NCI-H345 (cell line): ENCODE measurements around the gene DERL3.
A peak's percentile ranks its signal among the peaks of the same experiment; 100 is the strongest.

Source experiments
- DNase-seq: peaks from one replicate; lab custom pipeline; 2025; lab: John Stamatoyannopoulos, UW

Gene DERL3

DNA sequence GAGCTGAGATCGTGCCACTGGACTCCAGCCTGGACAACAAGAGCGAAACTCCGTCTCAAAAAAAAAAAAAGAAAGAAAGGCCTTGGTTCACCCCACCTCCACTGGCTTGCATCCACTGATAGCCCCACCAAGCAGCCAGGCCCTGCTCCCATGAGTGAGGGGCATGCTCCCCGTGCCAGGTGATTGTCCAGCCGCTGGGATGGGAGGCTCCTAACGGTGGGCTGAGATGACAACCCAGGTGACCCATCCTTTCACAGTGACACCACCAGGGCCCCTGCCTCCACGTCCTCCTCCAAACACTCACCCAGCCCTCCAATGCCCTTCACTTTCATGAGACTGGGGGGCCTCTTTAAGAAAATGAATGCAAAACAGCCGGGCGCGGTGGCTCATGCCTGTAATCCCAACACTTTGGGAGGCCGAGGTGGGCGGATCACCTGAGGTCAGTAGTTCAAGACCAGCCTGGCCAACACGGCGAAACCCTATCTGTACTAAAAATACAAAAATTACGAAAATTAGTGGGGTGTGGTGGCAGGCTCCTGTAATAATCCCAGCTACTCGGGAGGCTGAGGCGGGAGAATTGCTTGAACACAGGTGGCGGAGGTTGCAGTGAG is 8.6 kb upstream of the DERL3 start:
- no peak for DNase-seq

DNA sequence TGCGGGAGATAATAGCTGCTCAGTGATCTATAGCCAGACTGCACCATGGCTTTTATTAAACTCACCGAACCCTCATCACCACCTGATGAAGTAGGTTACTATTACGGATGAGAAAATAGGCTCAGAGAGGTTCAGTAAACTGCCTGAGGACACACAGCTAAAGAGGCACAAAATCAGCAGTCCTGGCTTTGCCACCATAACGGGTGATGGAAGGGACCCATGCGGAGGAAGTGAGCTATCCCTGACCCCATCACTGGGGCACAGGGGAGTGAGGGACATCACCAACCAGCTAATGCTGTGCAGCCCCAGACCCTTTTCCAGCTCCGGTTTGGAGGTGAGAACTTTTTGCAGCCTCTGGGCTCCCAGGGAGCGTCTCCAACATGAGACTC is 7.3 kb upstream of the DERL3 start:
- no peak for DNase-seq

DNA sequence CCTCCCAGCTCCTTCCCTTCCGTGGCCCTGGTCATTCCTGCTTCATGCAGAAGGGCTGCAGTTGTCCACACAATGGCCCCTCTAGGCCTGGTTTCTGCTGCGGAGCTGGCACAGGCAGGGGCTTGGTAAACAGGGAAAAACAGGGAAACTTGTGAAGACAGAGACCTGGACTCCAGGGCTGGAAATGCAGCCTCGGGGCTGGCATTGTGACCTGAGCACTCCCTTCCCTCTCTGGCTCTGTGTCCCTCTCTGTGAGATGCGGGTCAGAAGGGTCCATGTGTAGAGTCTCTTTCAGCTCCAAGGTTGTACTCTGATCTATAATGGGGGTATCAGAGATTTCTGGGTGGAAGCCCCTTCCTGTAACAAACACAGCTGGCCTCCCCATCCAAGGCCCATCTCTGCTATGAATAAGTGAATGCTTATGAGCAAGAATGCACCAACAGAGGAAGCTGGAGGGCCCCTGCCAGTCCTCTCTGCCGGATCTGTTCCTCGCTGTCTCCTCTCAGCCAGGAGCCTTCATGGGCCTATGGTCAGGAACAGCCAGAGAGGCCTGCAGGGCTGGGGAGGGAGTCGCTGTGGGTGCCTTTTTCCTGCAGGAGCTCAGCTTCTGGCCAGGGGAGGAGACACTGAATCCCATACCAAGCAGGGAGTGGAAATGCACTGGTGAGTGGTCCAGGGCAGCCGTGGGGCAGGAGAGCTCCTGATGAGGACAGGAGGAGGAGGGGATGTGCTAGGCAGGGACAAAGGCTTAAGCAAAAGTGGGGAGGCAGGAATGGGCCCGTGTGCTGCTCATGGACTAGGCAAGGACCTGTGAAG is 6.7 kb upstream of the DERL3 start:
- DNase-seq: no peak

DNA sequence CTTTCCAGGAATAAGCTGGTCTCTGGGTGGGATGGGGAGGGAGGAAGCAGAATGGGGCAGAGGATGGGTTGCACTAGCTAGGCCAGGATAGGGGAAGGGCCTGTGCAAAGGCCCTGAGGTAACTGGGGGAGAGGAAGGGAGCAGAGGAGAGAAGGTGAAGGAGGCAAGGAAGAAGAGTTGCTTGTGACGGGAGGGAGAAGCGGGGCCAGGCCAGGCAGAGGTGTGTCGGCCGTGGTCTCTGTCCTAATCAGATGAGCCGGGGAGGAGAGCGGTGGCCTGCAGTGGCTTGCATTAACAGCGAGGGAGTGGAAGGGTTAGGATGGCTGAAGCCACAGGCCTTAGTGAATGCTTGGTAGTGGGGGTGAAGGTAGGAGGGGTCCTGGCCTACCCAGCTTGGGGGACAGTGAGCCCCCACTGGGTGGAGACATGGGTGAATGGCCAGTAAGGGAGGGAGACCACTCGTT is 6.0 kb upstream of the DERL3 start:
- no peak for DNase-seq

DNA sequence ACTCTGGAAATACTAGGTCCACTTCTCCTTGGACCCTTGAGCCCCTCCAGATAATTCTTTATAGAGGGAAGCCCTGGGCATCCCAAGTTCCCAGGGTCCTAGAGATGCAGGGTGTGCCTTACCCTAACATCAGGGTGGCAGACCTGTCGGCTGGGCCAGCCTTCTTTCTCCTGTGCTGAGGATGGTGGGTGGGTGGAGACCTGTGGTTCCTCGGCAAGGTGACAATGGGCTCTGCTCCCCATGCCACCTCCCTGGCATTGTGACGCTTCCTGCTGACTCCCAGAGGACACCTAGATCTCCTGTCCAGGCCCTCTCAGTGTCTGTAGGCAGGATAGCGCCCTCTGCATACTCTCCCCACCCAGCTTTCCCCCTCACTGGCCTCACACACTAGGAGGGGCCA is 3.8 kb upstream of the DERL3 start:
- no peak for DNase-seq

DNA sequence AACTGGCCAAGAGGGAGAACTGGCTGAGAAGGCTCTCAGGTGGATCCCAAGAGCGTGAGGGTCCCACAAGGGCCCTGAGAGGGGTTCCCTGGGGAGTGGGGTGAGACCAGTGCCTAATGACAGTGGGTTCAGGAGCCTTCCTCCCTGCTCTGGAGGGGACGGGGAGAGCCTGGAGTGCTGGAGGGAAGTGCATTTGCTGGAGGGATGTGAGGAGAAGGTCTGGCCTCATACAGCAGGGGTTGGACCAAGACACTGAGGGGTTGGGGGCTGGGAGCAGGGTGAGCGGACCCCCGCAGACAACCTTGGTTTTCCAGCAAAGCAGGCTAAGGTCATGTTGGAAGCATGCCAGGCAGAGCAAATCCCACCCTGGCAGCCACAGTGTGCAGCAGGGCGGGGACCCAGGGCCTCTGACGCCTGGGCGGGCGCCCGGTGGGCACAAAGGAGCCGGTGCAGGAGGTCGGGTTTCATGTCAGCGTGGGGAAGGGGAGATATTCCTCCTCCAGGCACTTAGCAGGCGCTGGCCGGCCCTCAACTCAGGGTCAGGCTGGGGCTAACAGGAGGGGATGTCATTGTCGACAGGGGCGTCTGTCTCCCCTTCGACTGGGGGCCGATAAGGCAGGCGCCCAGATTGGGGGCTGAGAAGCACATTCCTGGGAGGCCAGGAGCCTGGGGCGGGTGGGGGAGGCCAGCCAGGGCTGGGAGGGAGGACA is 3.1 kb upstream of the DERL3 start:
- DNase-seq: no peak

DNA sequence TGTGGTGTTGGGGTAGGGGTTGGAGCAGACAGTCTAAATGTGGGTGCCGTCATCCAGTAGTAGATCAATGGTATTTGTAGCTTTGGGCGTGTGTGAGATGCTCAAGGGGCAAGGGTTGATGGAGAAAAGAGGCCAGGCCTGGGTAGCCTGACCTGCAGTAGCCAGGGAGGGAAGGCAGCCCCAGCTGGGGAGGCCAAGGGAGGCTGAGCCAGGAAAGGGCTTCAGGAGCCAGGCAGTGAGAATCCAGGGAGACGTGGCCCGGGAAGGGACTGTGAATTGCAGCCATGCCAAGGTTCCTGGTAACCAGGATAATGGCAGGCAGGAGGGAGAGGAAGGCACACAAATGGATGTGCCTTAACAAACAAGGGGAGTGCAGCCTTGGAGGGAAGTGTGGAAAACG is 2.5 kb upstream of the DERL3 start:
- DNase-seq: no peak

DNA sequence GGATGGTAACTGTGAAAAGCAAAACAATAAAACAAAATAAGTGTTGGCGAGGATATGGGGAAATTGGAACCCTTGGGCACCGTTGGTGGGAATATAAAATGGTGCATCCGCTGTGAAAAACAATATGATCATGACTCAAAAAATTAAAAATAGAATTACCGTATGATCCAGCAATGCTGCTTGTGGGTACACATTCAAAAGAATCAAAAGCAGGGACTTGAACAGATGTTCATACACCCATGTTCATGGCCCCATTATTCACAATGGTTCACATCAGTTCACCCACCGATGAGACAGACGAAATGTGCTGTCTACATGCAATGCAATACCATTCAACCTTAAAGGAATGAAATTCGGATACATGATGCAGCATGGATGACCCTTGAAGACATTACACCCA is 1.2 kb upstream of the DERL3 start:
- DNase-seq: no peak

DNA sequence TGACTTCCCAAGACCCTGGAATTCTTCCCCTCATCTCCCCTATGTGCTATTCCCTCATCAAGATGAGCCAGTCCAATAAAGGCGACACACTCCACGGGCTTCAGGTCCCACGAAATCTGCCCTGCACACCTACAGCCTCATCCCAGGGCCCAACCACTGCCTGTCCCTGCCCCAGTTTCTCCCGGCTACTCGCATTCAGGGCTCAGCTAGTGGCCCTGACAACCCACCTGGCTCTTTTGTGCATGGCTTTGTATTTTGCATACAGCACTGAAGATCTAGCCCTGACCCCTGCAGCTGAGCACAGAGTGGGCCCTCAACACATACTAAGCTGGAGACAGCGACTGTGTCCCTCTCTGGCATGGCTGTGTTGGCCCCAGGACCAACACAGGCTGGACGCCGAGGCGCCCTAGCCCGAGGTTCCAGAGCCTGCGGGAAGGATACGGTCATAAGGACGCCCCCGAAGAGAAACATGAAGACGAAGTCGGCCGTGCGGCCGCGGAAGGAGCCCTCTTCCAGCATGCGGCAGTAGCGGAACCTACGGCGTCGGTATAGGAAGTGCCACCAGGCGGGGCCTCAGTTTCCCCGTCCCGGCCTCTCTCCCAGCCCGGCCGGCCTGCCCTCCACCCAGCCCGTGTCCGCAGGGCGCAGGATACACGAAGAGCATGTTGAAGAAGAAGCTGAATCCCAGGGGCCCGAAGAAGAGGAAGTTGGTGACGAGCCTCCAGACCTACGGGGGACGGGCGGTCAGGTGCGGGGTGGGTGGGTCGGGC is 710 bp downstream of the DERL3 start:
- DNase-seq: peak; percentile 37

DNA sequence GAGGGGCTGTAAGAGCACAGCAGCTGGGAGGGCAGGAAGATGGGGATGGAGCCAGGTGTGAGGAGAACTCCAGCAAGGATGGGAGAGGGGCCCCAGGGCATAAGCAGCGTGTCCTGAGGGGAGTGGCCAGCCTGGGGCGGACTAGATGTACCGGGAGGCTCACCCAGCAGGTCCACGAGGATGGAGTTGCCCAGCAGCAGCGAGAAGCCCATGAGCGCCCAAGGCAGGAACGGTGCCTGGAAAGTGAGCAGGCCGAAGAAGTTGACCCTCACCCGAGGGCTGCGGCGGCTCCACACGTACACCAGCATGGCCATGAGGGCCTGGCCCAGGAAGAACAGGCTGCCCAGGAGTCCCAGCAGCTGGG is 1.3 kb downstream of the DERL3 start:
- DNase-seq: no peak

DNA sequence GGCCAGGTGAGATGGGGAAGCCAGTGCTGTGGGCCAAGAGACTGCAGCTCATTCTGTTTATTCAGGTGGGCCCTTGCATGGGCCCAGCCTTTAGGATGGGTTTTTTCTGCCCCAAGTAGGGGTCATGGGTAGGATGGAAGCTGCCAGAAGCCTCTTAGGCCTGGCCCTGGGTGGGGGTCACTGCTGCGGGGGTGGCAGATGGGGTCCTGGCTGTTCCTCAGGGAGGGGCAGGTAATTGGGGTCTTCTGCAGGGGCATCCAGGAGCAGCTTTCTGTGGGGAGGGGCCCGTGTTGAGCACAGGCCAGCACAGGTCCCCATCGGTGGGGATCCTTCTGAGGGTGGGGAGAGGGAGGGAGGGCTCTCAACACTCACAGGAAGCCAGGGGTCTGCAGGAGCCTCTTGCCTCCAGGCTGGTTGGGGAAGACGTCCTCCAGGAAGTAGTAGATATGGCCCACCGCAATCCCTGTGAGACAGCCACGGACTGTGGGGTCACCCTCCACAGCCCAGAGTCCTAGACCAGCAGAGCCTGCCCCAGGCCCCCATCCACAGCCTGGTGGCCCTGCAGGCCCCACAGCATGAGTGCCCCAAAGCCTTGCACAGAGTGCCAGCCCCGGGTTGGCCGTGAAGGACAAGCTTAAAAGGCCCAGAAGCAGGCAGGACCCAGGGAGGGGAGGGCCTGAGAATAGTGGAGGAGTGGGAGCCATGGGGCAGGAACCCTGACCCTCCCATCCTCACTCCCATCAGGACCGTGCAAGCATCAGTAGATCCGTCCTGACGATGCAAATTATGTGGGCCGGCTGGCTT is 1.9 kb downstream of the DERL3 start:
- no peak for DNase-seq

DNA sequence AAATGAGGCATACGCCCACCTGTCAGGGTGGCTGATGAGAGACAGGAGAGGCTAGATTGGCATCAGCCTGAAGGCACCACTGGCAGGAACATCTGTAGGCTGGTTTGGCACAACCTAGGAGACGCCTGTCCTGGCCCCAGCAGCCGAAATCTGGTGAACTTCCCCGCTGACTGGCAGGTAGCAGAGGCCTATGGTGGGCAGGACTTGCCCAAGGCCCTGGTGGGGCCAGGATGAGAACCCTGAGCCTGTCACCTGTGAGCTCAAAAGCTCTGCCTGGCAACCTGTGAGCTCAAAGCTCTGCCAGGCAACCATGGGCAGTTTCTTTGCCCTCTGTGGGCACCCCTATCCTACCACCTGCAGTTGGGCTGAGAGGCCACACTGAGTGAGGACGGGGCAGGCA is 2.5 kb downstream of the DERL3 start:
- no peak for DNase-seq

DNA sequence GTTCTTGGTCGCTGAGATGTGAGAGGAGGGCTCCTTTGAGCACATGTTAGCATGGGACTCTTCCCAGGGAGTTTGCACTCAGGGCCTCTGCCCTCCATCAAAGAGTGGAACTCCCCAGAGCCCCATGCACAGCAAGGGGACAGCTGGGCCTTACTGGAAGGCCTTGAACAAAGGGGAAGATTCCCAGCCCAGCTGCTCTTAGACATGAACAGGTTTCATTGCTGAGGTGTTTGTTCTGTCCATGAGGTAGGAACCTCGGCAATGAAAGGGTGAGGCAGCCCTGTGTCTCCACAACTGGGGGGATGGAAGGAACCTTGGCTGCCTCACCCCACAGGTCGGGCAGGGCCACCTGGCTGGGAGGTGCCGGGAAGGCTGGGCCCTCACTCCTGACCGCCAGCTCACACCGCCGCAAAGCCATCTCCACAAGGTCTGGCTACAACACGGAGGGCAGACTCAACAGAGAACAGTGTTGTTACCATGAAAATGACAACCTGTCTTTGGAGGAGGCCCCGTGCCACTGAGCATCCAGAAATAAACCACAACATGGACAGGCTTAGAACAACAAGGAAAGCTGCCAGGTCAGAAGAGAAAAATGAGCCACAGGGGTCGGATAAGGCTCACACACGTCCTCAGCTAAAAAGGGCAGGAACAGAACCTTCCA is 3.2 kb downstream of the DERL3 start:
- DNase-seq: no peak

DNA sequence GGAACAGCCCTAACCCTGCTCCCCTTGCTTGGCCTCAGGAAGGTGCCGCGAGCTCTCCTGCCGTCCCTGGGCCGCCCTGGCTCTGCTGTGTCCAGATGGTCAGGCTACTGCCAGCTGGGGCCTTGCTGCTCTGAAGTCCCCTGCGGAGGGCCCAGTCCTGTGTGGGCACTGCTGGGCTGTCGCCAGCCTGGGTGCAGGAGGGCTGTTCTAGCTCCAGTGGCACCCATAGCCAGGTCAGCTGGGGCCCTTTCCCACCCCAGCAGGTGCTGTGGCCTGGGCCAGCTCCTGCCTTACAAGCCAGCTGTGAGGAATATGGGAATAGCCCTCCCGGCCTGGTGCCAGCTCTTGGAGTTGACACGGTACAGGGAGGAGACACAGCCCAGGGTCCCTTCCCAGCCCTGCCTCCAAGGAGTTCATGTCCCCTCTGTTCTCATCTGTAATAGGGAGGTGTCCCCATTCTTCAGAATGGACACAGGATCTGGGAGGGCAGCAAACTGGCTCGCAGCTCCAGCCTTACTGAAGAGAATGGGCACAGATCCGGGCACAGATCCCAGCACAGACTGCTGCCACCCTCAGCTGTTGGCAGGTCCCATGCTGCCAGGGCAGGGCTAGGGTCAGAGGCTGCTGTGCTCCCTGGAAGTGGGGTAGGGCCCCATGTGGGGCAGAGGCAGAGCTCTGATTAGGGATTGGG is 3.9 kb downstream of the DERL3 start:
- no peak for DNase-seq

DNA sequence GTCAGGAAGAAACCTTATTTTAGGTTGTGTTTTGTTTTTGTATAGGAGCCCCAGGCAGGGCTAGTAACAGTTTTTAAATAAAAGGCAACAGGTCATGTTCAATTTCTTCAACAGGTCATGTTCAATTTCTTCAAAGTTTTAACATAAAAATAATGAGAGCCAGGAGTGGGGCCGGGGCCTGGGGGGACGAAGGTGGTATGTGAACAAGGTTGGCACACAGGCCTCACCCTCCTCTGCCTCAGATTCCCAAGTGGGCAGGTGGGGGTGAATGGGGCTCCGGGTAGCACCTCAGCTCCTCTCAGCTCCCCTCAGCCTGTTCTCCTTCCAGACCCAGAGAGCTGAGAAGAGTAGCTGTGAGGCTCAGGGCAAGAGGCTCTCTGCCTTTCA is 4.4 kb downstream of the DERL3 start:
- no peak for DNase-seq

DNA sequence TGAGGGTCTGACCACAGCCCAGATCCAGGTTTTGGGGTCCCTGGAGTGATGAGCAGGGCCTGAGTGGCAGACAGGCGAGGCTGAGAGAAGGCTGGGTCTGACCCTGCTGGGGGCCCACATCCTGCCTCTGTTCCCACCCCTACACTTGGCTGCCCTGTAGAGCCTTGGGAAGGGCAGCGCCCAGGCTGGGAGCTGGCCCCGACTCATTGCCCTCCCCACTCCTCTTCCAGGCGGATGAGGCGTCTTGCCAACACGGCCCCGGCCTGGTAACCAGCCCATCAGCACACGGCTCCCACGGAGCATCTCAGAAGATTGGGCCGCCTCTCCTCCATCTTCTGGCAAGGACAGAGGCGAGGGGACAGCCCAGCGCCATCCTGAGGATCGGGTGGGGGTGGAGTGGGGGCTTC is 4.9 kb downstream of the DERL3 start:
- no peak for DNase-seq

DNA sequence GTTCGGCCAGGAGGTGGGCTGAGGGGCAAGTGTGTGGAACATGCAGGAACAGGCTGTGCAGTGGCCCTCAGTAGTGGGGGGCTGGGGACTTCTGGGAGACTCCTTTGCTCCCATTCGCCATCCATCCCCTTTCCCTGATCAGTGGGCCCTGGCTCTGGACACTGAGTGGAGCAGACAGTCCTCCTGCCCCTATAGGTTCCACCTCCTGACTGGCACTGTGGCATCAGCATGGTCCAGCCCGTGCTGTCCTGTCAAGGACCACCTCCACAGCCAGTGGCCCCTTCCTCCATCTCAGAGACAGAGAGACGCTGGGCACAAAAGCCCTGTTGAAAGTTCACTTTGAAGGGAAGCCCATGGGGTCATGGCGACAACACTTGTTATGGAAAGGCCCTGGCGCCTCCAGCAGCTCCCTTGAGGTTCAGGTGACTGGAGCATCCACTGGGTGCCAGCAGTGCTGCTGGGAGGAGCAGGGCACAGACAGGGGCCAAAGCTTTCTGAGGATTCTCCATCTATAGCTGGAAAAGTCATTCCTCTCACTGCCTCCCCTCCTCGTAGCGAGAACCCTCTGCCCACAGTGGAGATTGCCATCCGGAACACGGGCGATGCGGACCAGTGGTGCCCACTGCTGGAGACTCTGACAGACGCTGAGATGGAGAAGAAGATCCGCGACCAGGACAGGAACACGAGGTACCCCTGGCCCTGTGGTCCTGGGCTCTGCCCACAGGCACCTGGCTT is 5.6 kb downstream of the DERL3 start:
- DNase-seq: no peak

DNA sequence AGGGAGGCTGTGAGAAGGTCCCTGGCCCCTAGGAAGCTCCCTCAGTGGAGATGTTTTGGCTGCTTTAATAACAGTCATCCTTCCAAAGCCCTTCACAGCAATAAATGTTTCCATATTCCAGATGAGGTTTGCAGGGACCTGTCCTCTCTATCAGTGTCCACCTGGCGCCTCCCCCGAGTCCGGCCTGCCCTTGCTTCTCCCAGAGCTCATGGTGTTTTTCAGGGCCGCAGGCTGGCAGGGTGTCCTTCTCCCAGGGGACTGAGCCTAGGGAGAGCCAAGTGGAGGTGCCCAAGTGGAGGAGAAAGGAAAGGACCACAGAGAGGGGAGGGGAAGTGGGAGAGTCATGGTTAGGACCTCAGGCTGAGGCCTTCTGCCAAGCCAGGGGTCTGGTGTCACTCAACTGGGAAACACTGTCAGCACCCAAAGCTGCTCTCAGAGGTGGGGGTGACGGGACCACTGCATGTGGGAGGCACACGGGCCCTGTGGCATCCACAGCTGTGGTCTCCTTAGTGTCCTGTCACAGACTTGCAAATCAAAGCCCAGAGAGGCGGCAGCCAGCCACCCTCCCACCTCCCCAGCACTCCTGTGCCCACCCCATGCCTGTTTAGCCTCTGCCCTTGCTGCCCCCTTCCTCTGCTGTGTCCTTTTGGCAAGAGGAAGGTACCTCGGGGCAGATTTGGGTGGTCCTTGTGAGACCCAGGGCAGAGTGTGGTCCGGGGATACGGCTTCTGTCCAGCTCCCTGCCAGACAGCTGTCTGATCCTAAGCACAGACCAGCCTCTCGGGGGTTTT is 6.4 kb downstream of the DERL3 start:
- DNase-seq: no peak

DNA sequence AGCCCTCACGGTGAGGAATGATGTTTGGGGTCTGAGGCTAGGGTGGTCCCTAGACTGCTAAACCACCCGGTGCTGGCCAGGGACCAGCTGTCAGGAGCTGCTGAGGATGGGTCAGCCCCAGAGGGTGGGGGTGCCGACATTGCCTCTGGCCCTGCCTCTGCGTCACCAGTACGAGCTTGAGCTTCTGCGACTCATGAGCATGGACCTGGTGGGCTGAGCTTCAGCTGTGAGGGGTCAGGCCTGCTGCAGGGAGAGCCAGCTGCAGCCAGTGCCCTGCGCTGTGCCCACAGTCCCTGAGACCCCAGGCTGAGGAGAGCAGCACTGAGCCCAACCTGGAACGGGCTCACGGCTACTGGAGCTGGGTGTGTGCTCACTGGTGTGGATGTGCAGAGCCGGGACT is 7.0 kb downstream of the DERL3 start:
- DNase-seq: no peak
